ENCODE data around the gene RIT1.

- no peak for TF ChIP-seq EZH2 (IDR thresholded peaks at IDR 0.05; ENCODE audit: insufficient read depth, poor library complexity, severe bottlenecking)
- TF ChIP-seq EZH2phosphoT487 (IDR thresholded peaks at IDR 0.05; ENCODE audit: insufficient read depth, low read depth), result no peak
These were observed 17.9 kb upstream of the RIT1 start for GRCh38 chr1:155929057-155929456.

All from GM23248 (cell line).